PFSK-1 (cell line): ENCODE measurements around the gene MORN1.

Experiments used
- FOXP2 ChIP-seq: optimal IDR thresholded peaks from 2 replicates; pipeline ENCODE3; 2011; ENCODE audit warnings: borderline replicate concordance, control low read depth, inconsistent platforms; ENCODE audit not compliant: insufficient read depth; ENCODE audit errors: extremely low read length, extremely low read depth
- POLR2AphosphoS5 ChIP-seq: IDR thresholded peaks from 2 replicates; pipeline ENCODE4 v1.6.1; 2012; ENCODE audit warnings: low read depth, mild to moderate bottlenecking, control low read depth, low read length, moderate library complexity
- SIN3A ChIP-seq: IDR thresholded peaks from 2 replicates; pipeline ENCODE4 v1.6.1; 2012; ENCODE audit warnings: mild to moderate bottlenecking, low read length, moderate library complexity, borderline replicate concordance; ENCODE audit not compliant: insufficient read depth
- TAF1 ChIP-seq: IDR thresholded peaks from 2 replicates; pipeline ENCODE4 v1.6.1; 2012; ENCODE audit warnings: low read length, control low read depth, borderline replicate concordance; ENCODE audit not compliant: insufficient read depth
- TF ChIP-seq, protein P1 (sequence below), 2 experiments: IDR thresholded peaks; 2 replicates each; pipeline versions ENCODE4 v1.6.1 to v1.8.0; 2011 to 2012; ENCODE audit warnings: low read depth in 2 of 2, low read length in 2 of 2, control low read depth in 1 of 2, inconsistent platforms in 1 of 2, mild to moderate bottlenecking in 1 of 2, moderate library complexity in 1 of 2; ENCODE audit not compliant: insufficient read depth in 1 of 2

DNA sequence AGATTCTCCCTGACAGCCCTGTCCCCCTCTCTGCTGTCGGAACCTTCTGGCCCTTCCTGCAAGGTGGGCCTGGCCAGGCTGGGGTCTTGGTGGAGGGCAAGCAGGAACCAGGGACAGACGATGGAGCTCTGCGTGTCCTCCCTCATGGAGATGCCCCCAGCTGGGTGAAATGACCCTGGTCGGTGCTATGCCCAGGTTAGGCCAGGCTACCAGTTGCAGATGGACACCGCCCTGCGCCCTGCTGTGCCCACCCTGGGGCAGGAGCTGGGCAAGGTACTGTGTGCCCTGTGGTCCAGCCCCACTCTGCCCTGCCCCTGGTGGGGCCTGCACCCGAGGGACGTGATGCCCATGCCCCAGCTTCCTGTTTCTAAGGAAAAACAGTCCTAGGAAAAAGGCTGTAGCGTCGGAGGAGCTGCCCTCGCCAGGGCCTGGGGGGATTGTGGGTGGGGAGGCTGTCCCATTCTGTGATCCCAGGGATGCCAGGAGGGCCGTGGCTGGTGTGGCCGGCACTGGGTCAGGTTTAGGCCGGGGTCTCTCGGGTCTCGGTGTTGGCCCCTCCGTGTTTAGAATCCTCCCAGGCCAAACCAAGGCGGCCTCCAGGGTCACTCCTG, 77.6 kb downstream of the MORN1 start:
- TF ChIP-seq SIN3A (no peak), POLR2AphosphoS5 (no peak), TAF1 (no peak), FOXP2 (no peak)
- TF ChIP-seq, protein P1, sequence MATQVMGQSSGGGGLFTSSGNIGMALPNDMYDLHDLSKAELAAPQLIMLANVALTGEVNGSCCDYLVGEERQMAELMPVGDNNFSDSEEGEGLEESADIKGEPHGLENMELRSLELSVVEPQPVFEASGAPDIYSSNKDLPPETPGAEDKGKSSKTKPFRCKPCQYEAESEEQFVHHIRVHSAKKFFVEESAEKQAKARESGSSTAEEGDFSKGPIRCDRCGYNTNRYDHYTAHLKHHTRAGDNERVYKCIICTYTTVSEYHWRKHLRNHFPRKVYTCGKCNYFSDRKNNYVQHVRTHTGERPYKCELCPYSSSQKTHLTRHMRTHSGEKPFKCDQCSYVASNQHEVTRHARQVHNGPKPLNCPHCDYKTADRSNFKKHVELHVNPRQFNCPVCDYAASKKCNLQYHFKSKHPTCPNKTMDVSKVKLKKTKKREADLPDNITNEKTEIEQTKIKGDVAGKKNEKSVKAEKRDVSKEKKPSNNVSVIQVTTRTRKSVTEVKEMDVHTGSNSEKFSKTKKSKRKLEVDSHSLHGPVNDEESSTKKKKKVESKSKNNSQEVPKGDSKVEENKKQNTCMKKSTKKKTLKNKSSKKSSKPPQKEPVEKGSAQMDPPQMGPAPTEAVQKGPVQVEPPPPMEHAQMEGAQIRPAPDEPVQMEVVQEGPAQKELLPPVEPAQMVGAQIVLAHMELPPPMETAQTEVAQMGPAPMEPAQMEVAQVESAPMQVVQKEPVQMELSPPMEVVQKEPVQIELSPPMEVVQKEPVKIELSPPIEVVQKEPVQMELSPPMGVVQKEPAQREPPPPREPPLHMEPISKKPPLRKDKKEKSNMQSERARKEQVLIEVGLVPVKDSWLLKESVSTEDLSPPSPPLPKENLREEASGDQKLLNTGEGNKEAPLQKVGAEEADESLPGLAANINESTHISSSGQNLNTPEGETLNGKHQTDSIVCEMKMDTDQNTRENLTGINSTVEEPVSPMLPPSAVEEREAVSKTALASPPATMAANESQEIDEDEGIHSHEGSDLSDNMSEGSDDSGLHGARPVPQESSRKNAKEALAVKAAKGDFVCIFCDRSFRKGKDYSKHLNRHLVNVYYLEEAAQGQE (IDR thresholded peaks at IDR 0.05; ENCODE audit: insufficient read depth in 1 of 2, low read depth in 2 of 2, low read length in 2 of 2), result no peak
